Endothelial cell (in vitro differentiated cells): ENCODE data around the gene POT1. TPM values are rescaled to one million over a fixed set of nuclear protein-coding genes. Genes with fewer than 3 reads are reported as not detected.

Experiments
- DNase-seq: peaks from one replicate; pipeline ENCODE4 v3.0.0; 2021; ENCODE audit warnings: low spot score
- H3K27ac Mint-ChIP-seq: one replicate; pipeline ENCODE4 v1.8.0; 2021; ENCODE audit warnings: mixed read lengths, inconsistent platforms; ENCODE audit not compliant: unreplicated experiment
- H3K27me3 Mint-ChIP-seq: one replicate; pipeline ENCODE4 v1.8.0; 2021; ENCODE audit warnings: mild to moderate bottlenecking, moderate library complexity, mixed read lengths, inconsistent platforms; ENCODE audit not compliant: unreplicated experiment
- H3K36me3 Mint-ChIP-seq: one replicate; pipeline ENCODE4 v1.8.0; 2021; ENCODE audit warnings: mild to moderate bottlenecking, low read depth, mixed read lengths, inconsistent platforms; ENCODE audit not compliant: unreplicated experiment
- H3K4me1 Mint-ChIP-seq: one replicate; pipeline ENCODE4 v1.8.0; 2021; ENCODE audit warnings: mild to moderate bottlenecking, mixed read lengths, inconsistent platforms; ENCODE audit not compliant: unreplicated experiment
- H3K4me3 Mint-ChIP-seq: one replicate; pipeline ENCODE4 v1.8.0; 2021; ENCODE audit warnings: mild to moderate bottlenecking, mixed read lengths, inconsistent platforms; ENCODE audit not compliant: unreplicated experiment
- H3K9me3 Mint-ChIP-seq: one replicate; pipeline ENCODE4 v1.8.0; 2021; ENCODE audit warnings: mixed read lengths, inconsistent platforms; ENCODE audit not compliant: unreplicated experiment
- total RNA-seq: library from RNA; stranded (reverse); fragmentation: NEBNext Ultra II Directional; extraction: Animal tissue kit (Norgen Biotek cat#: 25700); gene quantifications from one replicate; pipeline ENCODE4 v1.2.1, GENCODE V29; 2021; ENCODE audit not compliant: unreplicated experiment
- TF ChIP-seq, protein P1 (sequence below): fragments of 200-600 bp; sonication (generic); IDR thresholded peaks from one replicate; pipeline ENCODE4 v1.5.0; 2021; ENCODE audit warnings: antibody characterized with exemption; ENCODE audit not compliant: unreplicated experiment

The POT1 gene
- total RNA-seq, 1 donor from 2014 or later, result 25.7 TPM

DNA sequence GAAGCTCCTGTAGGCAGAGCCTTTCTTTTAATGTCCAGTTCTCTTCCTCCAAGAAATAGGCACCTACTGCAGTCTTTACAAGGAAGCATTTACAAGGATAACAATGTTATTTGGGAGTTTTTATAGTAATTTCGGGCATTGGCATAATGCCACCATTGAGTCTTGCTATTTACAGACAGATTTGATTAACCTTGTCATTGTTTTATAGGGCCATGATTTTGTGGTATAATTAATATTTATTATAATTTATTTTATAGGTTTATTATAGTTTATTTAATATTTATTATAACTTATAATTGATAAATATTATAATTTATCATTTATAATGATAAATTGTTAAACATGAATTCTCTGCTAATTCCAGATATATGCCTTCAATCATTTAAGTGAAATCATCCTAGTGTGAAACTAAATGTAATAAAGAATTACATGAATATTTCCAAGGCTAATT is 573 bp upstream of the POT1 start:
- peaks cover 6% of the 10 kb centered on the region for H3K27me3 Mint-ChIP-seq
- no peak overlapping the region for H3K27ac Mint-ChIP-seq
- no peaks in the 10 kb centered on the region for H3K36me3 Mint-ChIP-seq
- no peak for DNase-seq
- H3K9me3 Mint-ChIP-seq, result no peaks in the 10 kb centered on the region
- peak overlapping the region; percentile 99 for H3K4me3 Mint-ChIP-seq
- H3K4me1 Mint-ChIP-seq, result peaks cover 12% of the 10 kb centered on the region
- TF ChIP-seq, protein P1, sequence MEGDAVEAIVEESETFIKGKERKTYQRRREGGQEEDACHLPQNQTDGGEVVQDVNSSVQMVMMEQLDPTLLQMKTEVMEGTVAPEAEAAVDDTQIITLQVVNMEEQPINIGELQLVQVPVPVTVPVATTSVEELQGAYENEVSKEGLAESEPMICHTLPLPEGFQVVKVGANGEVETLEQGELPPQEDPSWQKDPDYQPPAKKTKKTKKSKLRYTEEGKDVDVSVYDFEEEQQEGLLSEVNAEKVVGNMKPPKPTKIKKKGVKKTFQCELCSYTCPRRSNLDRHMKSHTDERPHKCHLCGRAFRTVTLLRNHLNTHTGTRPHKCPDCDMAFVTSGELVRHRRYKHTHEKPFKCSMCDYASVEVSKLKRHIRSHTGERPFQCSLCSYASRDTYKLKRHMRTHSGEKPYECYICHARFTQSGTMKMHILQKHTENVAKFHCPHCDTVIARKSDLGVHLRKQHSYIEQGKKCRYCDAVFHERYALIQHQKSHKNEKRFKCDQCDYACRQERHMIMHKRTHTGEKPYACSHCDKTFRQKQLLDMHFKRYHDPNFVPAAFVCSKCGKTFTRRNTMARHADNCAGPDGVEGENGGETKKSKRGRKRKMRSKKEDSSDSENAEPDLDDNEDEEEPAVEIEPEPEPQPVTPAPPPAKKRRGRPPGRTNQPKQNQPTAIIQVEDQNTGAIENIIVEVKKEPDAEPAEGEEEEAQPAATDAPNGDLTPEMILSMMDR, result no peak

DNA sequence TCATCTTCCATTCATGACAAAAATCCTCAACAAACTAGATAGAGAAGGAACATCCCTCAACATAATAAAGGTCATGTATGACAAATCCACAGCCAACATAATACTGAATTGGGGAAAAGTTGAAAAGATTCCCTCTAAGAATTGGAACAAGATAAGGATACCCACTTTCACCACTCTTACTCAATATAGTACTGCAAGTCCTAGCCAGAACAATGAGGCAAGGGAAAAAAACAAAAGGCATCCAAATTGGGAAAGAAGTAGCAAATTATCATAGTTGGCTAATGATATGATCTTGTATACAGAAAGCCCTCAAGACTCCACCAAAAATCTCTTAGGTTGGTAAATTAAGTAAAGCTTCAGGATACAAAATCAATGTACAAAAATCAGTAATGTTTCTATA is 4.7 kb downstream of the POT1 start:
- Mint-ChIP-seq H3K27me3 (peaks cover 4% of the 10 kb centered on the region), H3K4me3 (no peak overlapping the region), H3K36me3 (no peaks in the 10 kb centered on the region), H3K4me1 (peaks cover 12% of the 10 kb centered on the region), H3K9me3 (no peaks in the 10 kb centered on the region), H3K27ac (no peak overlapping the region)
- DNase-seq, result no peak
- TF ChIP-seq, protein P1, result no peak

DNA sequence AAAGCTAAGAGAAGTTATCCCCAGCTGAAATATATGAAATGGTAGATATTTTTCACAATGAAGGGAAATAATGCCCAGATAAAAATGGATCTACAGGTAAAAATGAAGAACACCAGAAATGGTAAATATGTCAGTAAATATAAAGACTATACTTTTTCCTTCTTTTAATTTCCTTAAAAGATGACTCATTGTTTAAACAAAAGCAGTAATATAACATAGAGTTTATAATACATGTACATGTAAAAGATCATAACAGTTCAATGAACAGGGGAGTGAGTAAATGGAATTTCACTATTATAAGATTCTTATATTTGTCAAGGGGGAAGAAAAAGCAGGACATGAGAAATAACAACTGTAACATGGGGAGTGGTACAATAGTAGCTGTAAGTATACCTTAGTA is 7.4 kb downstream of the POT1 start:
- Mint-ChIP-seq H3K36me3 (no peaks in the 10 kb centered on the region), H3K9me3 (no peaks in the 10 kb centered on the region), H3K27me3 (no peaks in the 10 kb centered on the region), H3K4me1 (no peaks in the 10 kb centered on the region), H3K4me3 (no peak overlapping the region), H3K27ac (no peak overlapping the region)
- TF ChIP-seq, protein P1, result no peak
- no peak for DNase-seq

DNA sequence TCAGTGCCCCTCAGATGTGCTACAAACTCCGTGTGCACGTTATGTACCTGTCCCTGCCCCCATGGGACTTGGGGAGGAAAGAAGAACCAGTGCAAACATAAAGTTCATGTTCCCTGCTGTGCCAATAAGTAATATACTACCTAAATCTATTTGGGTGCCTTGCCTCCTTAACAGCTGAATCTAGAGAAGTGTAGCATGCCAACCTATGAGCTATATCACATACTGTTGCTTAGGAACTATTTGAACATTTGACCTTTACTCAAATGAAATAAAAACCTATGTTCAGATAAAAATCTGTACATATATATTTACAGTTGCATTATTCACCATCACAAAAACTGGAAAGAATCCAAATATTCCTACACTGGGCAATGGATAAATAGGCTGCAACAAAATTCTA is 9.8 kb downstream of the POT1 start:
- Mint-ChIP-seq H3K9me3 (no peaks in the 10 kb centered on the region), H3K4me1 (no peaks in the 10 kb centered on the region), H3K4me3 (no peak overlapping the region), H3K27me3 (no peaks in the 10 kb centered on the region), H3K27ac (no peak overlapping the region), H3K36me3 (no peaks in the 10 kb centered on the region)
- no peak for DNase-seq
- TF ChIP-seq, protein P1, result no peak

DNA sequence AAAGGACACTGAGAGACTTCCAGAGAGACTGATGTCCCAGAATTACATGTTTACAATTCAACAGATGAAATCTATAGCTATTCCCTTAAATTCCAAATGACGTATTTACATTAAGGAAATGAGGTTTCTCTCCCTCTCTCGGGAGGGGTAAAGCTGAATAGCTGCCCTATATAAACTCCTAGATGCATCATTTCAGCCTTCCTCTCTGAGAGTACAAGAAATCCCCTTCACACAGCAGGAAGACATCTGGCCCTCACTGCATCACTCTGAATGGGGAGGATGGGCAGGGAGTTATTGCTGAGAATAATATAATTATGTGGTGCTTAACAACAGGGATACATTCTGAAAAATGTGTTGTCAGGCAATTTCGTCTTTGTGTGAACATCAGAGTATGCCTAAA is 11.0 kb downstream of the POT1 start:
- Mint-ChIP-seq H3K27me3 (no peaks in the 10 kb centered on the region), H3K4me3 (no peak overlapping the region), H3K9me3 (no peaks in the 10 kb centered on the region), H3K27ac (no peak overlapping the region), H3K36me3 (no peaks in the 10 kb centered on the region), H3K4me1 (no peaks in the 10 kb centered on the region)
- TF ChIP-seq, protein P1, result no peak
- no peak for DNase-seq
